Uterus (tissue), 4 donors: Measurements from ENCODE around the gene PPARG. TPM values are rescaled to one million over a fixed set of nuclear protein-coding genes. Genes with fewer than 3 reads are reported as not detected.

Source experiments
- DNase-seq, 2 donors: peaks; one replicate each; pipeline ENCODE4 v3.0.0-alpha.2; 2019 to 2020
- H3K27ac ChIP-seq, 2 donors: fragments of 200-600 bp; sonication (generic); 1 replicate in 1 of 2; 2 replicates in 1 of 2; pipeline ENCODE4 v1.5.1; 2016 to 2018
- H3K27me3 ChIP-seq, 2 donors: fragments of 200-600 bp; sonication (generic); one replicate each; pipeline ENCODE4 v1.5.1; 2018 to 2019; ENCODE audit warnings: control low read depth in 1 of 2
- H3K36me3 ChIP-seq, 2 donors: fragments of 200-600 bp; sonication (generic); one replicate each; pipeline ENCODE4 v1.5.1; 2019; ENCODE audit warnings: control low read depth in 1 of 2
- H3K4me1 ChIP-seq, 2 donors: fragments of 200-600 bp; sonication (generic); one replicate each; pipeline ENCODE4 v1.5.1; 2018 to 2019; ENCODE audit warnings: control low read depth in 1 of 2
- H3K4me3 ChIP-seq, 2 donors: fragments of 200-600 bp; sonication (generic); 1 replicate in 1 of 2; 2 replicates in 1 of 2; pipeline ENCODE4 v1.5.1; 2018 to 2019; ENCODE audit warnings: mild to moderate bottlenecking in 1 of 2
- H3K9me3 ChIP-seq, 2 donors: fragments of 200-600 bp; sonication (generic); one replicate each; pipeline ENCODE4 v1.5.1; 2019; ENCODE audit warnings: control low read depth in 1 of 2
- POLR2A ChIP-seq, 2 donors: fragments of 450-650 bp; IDR thresholded peaks; one replicate each; pipeline ENCODE4 v1.6.1; 2016; ENCODE audit warnings: antibody characterized with exemption in 2 of 2, mild to moderate bottlenecking in 1 of 2, moderate library complexity in 1 of 2
- intact Hi-C: fragments of 100-400 bp; cut with DNase I; formaldehyde crosslinking; loops from one replicate; pipeline ENCODE4 v1.15.1; 2023; ENCODE audit warnings: low total_unique reads
- total RNA-seq, 4 donors: library from RNA; depleted of rRNA in 3 of 4; stranded (reverse); fragments of >200 nt in 3 of 4; gene quantifications; one replicate each; pipeline versions ENCODE4 v1.1.0 to v1.2.4, GENCODE V29; 2014 to 2023
- TF ChIP-seq, protein P1 (sequence below), 4 experiments: fragments of 200-600 bp in 2 of 4; fragments of 450-650 bp in 2 of 4; sonication (generic) in 2 of 4; IDR thresholded peaks; one replicate each; pipeline ENCODE4 v1.5.1; 2016 to 2019; ENCODE audit warnings: antibody characterized with exemption in 4 of 4, mild to moderate bottlenecking in 2 of 4, moderate library complexity in 1 of 4
- donor health status: DM: yes; HTN: yes; CAD: no.

Gene PPARG
- total RNA-seq, 4 donors from 2014 or later = 5.1 to 29.1 (median 12.9) TPM

DNA sequence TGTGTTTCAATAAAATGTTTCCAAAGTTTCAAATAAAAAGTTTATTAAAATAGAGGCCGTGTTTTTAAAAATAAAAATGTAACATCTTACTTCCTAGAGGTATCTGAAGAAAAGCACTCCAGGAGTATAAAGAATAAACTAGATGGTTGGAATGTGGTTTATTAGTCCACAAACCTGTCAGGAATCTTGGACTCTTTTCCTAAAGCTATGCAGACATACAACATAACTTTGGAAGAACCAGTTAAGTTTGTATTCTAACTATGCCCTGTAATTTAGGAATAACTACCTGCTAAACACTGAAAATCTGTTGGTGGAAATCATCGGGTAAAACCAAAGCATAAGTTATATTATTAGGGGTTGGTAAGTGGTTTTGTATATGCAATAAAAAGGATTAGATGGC, 51.6 kb downstream of the PPARG start:
- DNase-seq = no peak
- Histone ChIP-seq H3K27ac (no peak overlapping the region), H3K4me1 (no peaks in the 10 kb centered on the region), H3K27me3 (no peaks in the 10 kb centered on the region), H3K9me3 (no peaks in the 10 kb centered on the region), H3K36me3 (no peaks in the 10 kb centered on the region), H3K4me3 (no peak overlapping the region)
- no peak for TF ChIP-seq POLR2A (IDR thresholded peaks at IDR 0.05)
- TF ChIP-seq, protein P1, sequence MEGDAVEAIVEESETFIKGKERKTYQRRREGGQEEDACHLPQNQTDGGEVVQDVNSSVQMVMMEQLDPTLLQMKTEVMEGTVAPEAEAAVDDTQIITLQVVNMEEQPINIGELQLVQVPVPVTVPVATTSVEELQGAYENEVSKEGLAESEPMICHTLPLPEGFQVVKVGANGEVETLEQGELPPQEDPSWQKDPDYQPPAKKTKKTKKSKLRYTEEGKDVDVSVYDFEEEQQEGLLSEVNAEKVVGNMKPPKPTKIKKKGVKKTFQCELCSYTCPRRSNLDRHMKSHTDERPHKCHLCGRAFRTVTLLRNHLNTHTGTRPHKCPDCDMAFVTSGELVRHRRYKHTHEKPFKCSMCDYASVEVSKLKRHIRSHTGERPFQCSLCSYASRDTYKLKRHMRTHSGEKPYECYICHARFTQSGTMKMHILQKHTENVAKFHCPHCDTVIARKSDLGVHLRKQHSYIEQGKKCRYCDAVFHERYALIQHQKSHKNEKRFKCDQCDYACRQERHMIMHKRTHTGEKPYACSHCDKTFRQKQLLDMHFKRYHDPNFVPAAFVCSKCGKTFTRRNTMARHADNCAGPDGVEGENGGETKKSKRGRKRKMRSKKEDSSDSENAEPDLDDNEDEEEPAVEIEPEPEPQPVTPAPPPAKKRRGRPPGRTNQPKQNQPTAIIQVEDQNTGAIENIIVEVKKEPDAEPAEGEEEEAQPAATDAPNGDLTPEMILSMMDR (IDR thresholded peaks at IDR 0.05) = no peak
- intact Hi-C loops = no loop called here

DNA sequence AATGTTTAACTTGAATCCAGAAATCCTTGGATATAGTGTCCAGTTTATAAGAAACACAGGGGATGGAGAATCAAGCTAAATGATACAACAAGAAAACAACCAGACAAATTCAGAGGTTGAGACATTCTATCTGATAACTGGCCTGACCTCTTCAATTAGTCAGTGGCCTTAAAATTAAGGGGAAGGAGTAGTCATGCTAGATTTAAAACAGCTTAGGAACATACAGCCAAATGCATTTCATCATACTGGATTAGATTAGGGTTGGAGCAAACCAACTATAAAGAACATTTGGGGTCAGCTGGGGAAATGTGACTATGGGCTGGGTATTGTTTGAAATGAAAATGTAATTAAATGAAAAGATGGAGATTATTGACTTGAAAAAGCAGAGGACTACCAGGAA, 53.3 kb downstream of the PPARG start:
- Histone ChIP-seq H3K27ac (no peak overlapping the region), H3K4me1 (no peaks in the 10 kb centered on the region), H3K36me3 (no peaks in the 10 kb centered on the region), H3K9me3 (no peaks in the 10 kb centered on the region), H3K4me3 (no peak overlapping the region), H3K27me3 (no peaks in the 10 kb centered on the region)
- intact Hi-C loops = no loop called here
- no peak for DNase-seq
- no peak for TF ChIP-seq POLR2A (IDR thresholded peaks at IDR 0.05)
- TF ChIP-seq, protein P1 (IDR thresholded peaks at IDR 0.05) = no peak

DNA sequence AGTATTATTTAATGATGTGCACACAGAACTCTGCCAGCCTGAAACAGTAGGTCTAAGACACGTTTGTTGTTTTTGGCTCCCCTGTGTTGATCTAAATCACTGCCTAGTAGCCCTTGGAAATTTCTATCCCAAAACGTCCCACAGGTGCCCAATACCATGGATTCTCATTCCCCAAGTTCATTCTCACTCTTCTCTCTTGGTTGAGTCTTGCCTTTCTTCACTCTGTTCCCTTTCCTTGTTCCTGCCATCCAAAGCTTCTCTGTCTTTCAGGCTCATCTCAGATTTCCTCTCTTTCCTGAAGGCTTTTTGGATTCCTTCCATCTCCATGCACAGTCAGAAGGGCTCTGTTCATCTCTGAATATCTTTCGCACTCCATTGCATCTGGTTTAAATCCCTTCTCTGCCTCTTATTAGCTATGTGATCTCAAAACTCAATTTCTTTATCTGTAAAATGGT, 54.2 kb downstream of the PPARG start:
- TF ChIP-seq, protein P1 (IDR thresholded peaks at IDR 0.05) = no peak
- Histone ChIP-seq H3K27me3 (no peaks in the 10 kb centered on the region), H3K27ac (no peak overlapping the region), H3K4me1 (no peaks in the 10 kb centered on the region), H3K9me3 (no peaks in the 10 kb centered on the region), H3K4me3 (no peak overlapping the region), H3K36me3 (no peaks in the 10 kb centered on the region)
- DNase-seq = no peak
- intact Hi-C loops = no loop called here

DNA sequence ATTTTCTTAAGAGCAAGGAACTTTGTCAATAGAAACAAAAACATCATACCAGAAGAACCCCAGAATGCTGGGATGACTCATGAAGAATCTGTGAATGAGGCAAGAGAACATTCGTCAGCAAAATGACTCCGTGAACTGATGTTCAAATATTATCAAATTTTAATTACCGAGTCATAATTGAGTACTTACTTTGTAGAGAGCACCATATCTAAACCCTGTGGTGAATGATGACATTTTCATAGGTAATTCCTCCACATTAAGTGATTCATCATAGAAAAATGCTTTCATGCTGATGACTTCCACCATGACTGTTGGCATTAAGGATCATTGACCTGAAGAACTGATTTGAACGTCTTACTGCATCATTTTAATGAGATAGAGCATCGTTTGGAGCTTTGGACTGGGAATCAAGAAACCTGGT, 56.3 kb downstream of the PPARG start:
- Histone ChIP-seq H3K27me3 (no peaks in the 10 kb centered on the region), H3K4me1 (no peaks in the 10 kb centered on the region), H3K27ac (no peak overlapping the region), H3K4me3 (no peak overlapping the region), H3K36me3 (no peaks in the 10 kb centered on the region), H3K9me3 (no peaks in the 10 kb centered on the region)
- no peak for DNase-seq
- TF ChIP-seq POLR2A (IDR thresholded peaks at IDR 0.05) = no peak
- TF ChIP-seq, protein P1 (IDR thresholded peaks at IDR 0.05) = no peak
- intact Hi-C loops = no loop called here

DNA sequence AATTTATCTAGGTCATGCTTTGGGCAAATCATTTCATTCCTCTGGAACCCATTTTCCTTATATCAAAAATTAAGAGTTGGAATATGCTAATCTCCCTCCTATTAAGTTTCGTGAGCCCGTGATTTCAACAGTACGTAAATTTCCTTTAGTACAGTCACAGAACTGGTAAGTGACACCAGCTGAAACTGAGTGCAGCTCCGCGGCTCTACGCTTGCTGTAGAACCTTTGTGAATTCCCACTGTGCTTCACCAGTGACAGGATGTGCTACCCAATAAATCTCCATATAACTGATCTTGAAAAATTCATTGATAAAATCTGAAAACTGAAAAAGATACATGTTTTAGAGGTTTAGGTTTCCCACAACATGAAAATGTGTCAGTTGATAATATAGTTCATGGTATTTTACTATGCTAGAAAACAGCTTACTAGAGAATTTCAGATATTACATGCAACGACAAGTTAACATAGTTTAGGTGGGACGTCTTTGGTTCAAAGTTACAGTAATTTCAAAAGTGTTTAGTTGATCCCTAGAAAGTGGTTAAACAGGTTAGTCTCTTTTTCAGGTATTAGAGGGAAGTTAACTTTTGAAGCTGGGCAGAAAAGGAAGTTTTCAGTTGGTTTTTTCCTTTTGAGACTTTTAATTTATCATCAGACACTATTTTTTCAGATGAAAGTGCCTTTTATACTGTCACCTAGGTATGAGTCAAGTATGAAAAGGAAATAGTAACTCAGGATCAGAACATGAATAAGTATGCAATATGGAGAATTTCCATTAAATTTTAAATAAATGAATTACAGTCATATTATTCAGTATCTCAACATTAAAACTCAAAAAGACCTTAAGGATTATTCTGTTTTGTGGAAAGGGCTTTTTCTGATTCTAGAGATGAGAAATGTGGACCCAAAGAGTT, 57.0 kb downstream of the PPARG start:
- Histone ChIP-seq H3K9me3 (no peaks in the 10 kb centered on the region), H3K4me1 (no peaks in the 10 kb centered on the region), H3K4me3 (no peak overlapping the region), H3K27me3 (no peaks in the 10 kb centered on the region), H3K36me3 (no peaks in the 10 kb centered on the region), H3K27ac (no peak overlapping the region)
- intact Hi-C loops = no loop called here
- TF ChIP-seq, protein P1 (IDR thresholded peaks at IDR 0.05) = no peak
- TF ChIP-seq POLR2A (IDR thresholded peaks at IDR 0.05) = no peak
- DNase-seq = no peak
